NCI-H446 (cell line): ENCODE measurements around the gene RGPD3.
"Not testable (repeated sequence)": the region's sequence is repeated elsewhere in the genome, so short reads cannot be mapped to it uniquely, and the experiment has no call there.

Experiments used
- DNase-seq, 2 experiments: peaks; one replicate each; lab custom pipeline; 2025; lab: John Stamatoyannopoulos, UW

Gene RGPD3

DNA sequence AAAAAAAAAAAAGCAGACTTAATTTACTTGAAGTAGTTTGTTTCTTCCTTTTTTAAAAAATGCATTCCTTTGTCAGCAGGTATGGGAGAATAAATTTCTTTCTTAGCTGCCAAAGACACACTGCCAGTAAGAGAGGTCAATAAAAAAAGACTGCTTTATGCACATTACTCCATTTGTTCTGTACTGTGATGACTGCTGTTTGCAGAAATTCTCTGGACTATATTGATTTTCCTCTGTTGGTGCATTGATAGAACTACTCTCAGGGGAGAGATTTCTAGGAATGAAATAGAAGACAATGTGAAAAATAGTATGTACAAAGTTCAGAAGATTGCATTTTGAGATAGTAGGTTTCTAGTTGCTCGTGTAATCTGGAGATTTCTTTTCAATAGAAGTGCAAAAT is 11.3 kb upstream of the RGPD3 start:
- DNase-seq: not testable (repeated sequence)

DNA sequence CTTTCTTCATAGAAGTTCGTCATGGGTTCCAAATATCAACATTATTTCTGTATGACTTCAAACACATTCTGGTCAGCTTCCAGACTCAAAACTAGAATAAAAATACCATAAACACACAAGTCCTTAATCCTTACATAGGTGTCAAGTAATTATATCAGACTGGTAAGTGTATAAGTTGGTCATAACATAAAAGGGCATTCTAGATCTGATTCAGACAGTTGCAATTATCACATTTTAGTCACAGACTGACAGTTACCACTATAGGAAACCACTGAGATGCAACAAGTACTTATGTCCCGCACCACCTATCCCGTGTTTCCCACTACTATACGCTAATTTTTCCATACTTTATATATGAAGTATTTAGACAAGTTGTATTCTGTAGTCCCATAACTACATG is 9.4 kb upstream of the RGPD3 start:
- DNase-seq: not testable (repeated sequence)

DNA sequence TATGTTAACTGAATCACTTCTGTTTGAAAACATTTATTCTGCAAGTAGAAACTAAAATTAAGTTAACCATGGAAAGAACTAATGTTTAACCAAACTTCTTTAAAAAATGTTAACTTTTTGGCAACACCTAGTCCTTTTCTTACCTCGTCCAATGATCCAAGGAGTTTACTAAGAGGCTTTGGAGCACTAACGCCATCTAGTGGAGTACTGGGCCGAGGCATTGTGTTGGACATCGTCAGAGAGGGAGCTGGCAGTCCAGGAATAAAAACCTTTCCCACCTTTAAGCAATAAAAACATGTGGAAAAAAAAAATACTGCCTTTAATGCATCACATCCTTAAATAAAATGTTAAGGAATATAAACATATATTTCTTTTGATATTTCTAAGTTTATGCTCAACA is 2.4 kb upstream of the RGPD3 start:
- DNase-seq: not testable (repeated sequence)

- not testable (repeated sequence) for DNase-seq
These were observed 697 bp downstream of the RGPD3 start for GRCh38 chr2:106467516-106467915.

DNA sequence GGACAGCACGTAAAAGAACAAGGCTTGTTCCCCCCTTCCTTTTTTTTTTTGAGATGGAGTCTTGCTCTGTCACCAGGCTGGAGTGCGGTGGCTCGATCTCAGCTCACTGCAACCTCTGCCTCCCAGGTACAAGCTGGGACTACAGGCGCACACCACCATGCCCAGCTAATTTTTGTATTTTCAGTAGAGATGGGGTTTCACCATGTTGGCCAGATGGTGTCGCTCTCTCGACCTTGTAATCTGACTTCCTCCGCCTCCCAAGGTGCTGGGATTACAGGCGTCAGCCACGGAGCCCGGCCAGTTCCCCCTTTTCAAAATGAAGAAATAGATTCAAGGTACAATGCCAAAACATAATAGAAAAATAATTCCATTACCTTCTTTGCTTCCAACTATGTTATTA is 6.3 kb downstream of the RGPD3 start:
- DNase-seq: not testable (repeated sequence)

- not testable (repeated sequence) for DNase-seq
These were observed 77.5 kb downstream of the RGPD3 start for GRCh38 chr2:106390680-106391079.

DNA sequence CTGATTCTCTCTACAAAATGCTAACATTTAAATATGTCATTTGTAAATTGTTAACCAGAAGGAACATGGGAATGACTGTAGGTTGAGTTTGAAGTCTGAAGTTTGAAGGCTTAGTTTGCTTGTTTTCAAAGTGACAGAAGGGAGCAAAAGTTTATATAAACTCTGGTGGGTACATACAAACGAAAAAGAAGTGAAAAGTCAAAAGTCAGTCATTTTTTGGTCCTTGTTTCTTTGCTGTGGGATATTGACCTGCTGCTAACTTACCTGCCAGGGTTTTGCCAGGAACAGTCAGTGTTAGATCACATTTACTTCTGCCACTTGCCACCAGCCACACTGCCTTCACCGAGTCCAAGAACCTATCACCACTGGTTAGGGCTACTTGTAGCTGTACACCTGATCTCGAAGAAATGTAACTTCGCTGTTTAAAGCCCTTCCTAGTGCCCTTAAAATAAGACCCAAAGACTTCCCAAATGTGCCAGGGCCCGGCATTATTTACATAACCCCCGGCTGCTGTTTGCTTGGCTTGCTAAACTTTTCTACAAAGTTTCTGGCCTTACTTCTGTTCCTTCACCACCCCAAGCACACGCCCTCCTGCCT is 79.3 kb downstream of the RGPD3 start:
- DNase-seq: not testable (repeated sequence)

- not testable (repeated sequence) for DNase-seq
These were observed 83.7 kb downstream of the RGPD3 start for GRCh38 chr2:106384548-106384947.

GRCh38 chr2:106381867-106382266 is 86.3 kb downstream of the RGPD3 start:
- DNase-seq: not testable (repeated sequence)

- DNase-seq: not testable (repeated sequence)
These were observed 88.6 kb downstream of the RGPD3 start for GRCh38 chr2:106379567-106379966.

DNA sequence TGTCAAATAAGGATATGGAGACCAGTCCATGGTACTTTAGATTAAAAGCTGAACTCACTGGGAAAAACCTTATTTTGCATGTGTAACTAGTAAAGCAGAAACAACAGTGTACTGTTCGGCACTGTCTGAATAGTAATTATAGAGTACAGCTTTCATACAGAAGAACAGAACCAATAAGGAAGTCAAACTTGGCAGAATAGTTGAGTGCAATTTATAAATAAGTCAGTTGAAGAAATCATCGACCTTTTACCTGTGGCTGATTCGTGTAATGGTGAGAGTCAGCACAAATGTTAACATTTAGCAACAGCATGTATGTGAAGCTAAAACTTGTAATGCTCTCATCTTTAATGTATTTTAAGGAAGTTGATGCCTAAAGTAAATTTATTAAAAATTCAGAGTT is 99.0 kb downstream of the RGPD3 start:
- not testable (repeated sequence) for DNase-seq

GRCh38 chr2:106366204-106366885 is 101.9 kb downstream of the RGPD3 start:
- no peak for DNase-seq

GRCh38 chr2:106363791-106364190 is 104.4 kb downstream of the RGPD3 start:
- DNase-seq: no peak

DNA sequence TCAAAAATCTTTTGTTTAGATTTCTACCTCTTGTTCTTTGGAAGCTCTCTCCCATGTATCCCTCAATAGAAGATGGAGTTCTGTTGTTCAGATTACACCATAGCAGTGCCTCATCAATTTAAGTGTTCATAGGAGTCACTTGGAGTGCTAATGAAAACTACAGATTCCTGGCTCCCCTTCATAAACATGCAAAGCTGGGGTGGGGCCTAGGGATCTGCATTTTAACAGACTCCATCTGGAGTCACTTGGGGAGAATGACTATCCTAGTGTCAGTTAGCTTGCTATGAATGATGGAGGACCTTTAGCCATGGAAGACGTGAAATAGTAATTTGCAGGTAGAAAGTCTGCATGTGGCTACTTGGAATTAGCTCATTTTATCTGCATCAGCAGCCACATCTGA is 105.4 kb downstream of the RGPD3 start:
- no peak for DNase-seq

DNA sequence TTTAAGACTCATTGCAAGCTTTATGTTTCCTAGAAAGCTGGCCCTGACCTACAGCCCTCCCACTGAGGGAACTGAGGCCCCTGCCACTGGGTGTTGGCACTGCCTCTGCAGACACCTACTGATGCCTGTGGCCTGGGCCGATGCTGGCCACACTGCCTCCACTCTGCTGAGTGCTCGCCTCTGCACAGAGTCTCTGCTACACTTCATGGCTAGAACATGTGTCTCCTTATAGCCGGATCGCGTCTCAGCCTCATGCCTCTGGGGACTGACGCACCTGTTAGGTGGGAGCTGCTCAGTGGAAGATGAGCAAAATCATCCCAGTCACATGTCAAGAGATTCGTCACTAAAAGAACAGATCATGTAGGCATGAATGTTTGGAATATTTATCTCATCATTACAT is 108.7 kb downstream of the RGPD3 start:
- no peak for DNase-seq

DNA sequence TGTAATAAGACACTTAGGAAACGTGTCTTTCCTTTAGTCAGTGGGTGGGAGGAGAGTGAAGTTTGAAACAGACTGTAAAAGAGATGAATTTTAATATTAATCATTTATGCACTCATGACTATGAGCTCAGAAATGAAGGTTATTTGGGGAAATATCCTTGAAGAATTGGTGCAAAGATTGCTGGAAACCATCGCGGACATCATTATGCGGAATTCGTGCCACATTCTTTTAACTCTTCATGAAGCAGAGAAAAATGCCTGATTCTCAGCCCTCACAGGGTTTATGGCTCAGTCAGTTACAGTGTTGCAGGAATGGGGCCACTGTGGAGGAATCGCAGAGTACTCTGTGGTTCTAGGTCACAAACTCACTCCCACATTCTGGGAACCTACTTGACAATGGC is 109.7 kb downstream of the RGPD3 start:
- no peak for DNase-seq

DNA sequence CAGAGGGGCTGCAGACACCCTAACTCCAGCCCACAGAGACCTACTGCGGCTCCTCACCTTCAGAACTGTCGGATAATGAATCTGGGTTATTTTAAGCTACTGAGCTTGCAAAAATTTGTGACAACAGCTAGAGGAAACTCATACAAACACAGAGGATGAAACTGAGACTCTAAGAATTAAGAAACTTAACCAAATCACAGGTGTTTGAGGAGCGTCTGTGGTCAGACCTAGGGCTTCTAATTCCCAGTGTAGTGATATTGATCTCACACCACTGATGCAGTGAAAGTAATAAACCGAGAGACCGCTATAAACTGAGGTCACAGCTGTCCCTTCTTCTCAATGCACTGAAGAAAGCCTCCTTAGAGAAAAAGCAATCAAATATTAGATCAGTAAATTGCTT is 110.1 kb downstream of the RGPD3 start:
- no peak for DNase-seq

DNA sequence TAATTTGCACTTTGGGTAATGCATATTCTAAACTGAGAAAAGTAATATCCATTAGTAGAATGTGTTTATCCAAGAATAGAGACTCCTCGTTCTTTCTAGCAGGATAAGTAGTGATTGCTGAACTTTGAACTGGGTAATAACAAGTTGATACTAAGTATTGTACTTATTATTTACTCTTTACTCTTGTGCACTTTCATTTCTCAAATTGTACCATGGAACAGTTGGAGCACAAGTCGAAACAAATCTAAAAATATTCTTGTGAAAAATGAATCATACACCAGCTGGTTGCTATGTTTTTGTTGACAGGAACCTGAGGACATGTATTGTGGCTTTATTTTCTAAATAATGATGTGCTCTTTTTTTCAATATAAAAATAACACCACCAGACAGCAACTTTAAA is 111.9 kb downstream of the RGPD3 start:
- no peak for DNase-seq

GRCh38 chr2:106353676-106354075 is 114.5 kb downstream of the RGPD3 start:
- DNase-seq: no peak

DNA sequence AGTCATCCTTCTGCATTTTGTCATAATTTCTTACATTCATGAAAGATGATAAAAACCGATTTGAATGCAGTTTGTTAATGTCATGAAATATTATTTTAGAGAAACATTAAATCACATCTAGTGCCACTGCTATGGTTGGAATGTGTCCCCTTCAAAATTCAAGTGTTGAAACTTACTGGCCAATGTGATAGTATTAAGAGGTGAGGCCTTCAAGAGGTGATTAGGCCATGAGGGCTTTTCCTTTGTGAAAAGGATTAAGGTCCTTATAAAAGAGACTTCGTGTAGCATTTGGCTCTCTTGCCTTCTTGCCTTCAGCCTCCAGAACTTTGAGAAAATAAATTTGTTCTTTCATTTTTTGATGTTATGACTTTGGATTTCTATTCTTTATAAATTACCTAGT is 117.2 kb downstream of the RGPD3 start:
- no peak for DNase-seq

GRCh38 chr2:106344302-106344701 is 123.9 kb downstream of the RGPD3 start:
- no peak for DNase-seq

GRCh38 chr2:106343274-106343673 is 124.9 kb downstream of the RGPD3 start:
- no peak for DNase-seq

GRCh38 chr2:106342831-106343251 is 125.4 kb downstream of the RGPD3 start:
- peak in 1 of 2 experiments; percentile 5 for DNase-seq

DNA sequence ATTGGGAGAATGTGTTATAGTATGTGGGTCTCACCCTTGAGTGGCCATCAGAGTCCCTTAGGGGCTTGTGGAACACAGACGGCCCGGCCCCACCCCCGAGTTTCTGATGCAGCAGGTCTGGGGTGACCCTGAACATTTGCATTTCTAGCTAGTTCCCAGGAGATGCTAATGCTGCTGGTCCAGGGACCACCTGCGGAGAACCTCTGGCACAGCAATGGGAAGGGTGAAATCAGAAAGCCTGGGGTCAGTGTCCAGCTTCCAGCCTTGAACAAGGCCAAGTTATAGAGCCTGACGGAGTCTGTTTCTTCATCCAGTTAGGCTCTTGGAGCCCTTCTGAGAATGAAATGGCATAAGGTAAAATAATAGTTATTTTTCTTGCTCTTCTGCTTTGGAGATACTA is 126.5 kb downstream of the RGPD3 start:
- no peak for DNase-seq
